IMR-90 (cell line): ENCODE measurements around the gene PNMA8A. TPM values are rescaled to one million over a fixed set of nuclear protein-coding genes. Genes with fewer than 3 reads are reported as not detected.

Experiments used
- ATAC-seq: fragments of 200-7000 bp; cut with Tn5 transposase; 2 replicates; pipeline ENCODE4 v1.9.1; 2020; ENCODE audit warnings: low read depth, mild to moderate bottlenecking, moderate library complexity
- BruUV-seq: library from RNA; stranded (reverse); fragments of 400-500 nt; replicated peaks from 2 replicates; lab custom pipeline; 2021; lab: Mats Ljungman, UMichigan
- CTCF ChIA-PET: fragments of 300-600 bp; formaldehyde crosslinking; extraction: SDS; loops from one replicate; lab custom pipeline; 2021; ENCODE audit warnings: antibody characterized with exemption; lab: Yijun Ruan, JAX
- POLR2A ChIA-PET: fragments of 300-600 bp; sonication (Branson Sonifier 250); formaldehyde crosslinking; loops from one replicate; lab custom pipeline; 2022; ENCODE audit warnings: antibody characterized with exemption; ENCODE audit not compliant: unreplicated experiment; lab: Charles Lee
- DNase-seq: peaks from one replicate; pipeline ENCODE4 v3.0.0; 2013
- H2AFZ ChIP-seq: replicated peaks from 2 replicates; pipeline ENCODE3; 2013; ENCODE audit warnings: low read length, mild to moderate bottlenecking; ENCODE audit not compliant: poor library complexity
- H2AK5ac ChIP-seq: 2 replicates; pipeline ENCODE4 v1.6.1; 2013; ENCODE audit warnings: low read depth, low read length, inconsistent platforms
- H2AK9ac ChIP-seq: replicated peaks from 2 replicates; pipeline ENCODE3; 2013; ENCODE audit warnings: mild to moderate bottlenecking, low read depth, low read length, moderate library complexity; ENCODE audit not compliant: poor library complexity
- H2BK120ac ChIP-seq: 2 replicates; pipeline ENCODE4 v1.6.1; 2013; ENCODE audit warnings: low read depth, low read length, inconsistent platforms
- H2BK15ac ChIP-seq: 3 replicates; pipeline ENCODE4 v1.6.1; 2013; ENCODE audit warnings: low read depth, low read length, inconsistent platforms
- H2BK20ac ChIP-seq: 2 replicates; pipeline ENCODE4 v1.6.1; 2013; ENCODE audit warnings: low read depth, mild to moderate bottlenecking, inconsistent platforms, low read length, moderate library complexity
- H2BK5ac ChIP-seq: 2 replicates; pipeline ENCODE4 v1.6.1; 2013; ENCODE audit warnings: mild to moderate bottlenecking, low read depth, low read length, inconsistent platforms; ENCODE audit not compliant: poor library complexity, severe bottlenecking
- H3K14ac ChIP-seq: replicated peaks from 2 replicates; pipeline ENCODE4 v1.6.1; 2013; ENCODE audit warnings: low read depth, low read length, inconsistent platforms
- H3K18ac ChIP-seq: 2 replicates; pipeline ENCODE4 v1.6.1; 2013; ENCODE audit warnings: low read depth, low read length, control low read depth
- H3K23ac ChIP-seq: 2 replicates; pipeline ENCODE4 v1.6.1; 2013; ENCODE audit warnings: low read depth, low read length, inconsistent platforms
- H3K27ac ChIP-seq: 2 replicates; pipeline ENCODE4 v1.5.1; 2013; ENCODE audit warnings: mild to moderate bottlenecking, control low read depth, low read length; ENCODE audit not compliant: insufficient read depth
- H3K27me3 ChIP-seq: 2 replicates; pipeline ENCODE4 v1.6.1; 2013; ENCODE audit warnings: low read length; ENCODE audit not compliant: control insufficient read depth, insufficient read depth
- H3K36me3 ChIP-seq: 2 replicates; pipeline ENCODE4 v1.6.1; 2013; ENCODE audit warnings: low read length, mixed read lengths; ENCODE audit not compliant: control insufficient read depth, insufficient read depth
- H3K4ac ChIP-seq: 2 replicates; pipeline ENCODE4 v1.6.1; 2013; ENCODE audit warnings: low read depth, low read length, inconsistent platforms
- H3K4me1 ChIP-seq: 2 replicates; pipeline ENCODE4 v1.6.1; 2013; ENCODE audit warnings: low read length, mixed read lengths; ENCODE audit not compliant: control insufficient read depth, insufficient read depth
- H3K4me2 ChIP-seq: 2 replicates; pipeline ENCODE4 v1.6.1; 2013; ENCODE audit warnings: low read depth, mild to moderate bottlenecking, control low read depth, low read length, moderate library complexity
- H3K4me3 ChIP-seq: 2 replicates; pipeline ENCODE4 v1.5.1; 2013; ENCODE audit warnings: low read depth, mild to moderate bottlenecking, control low read depth, low read length, moderate library complexity; ENCODE audit not compliant: insufficient read depth
- H3K56ac ChIP-seq: 2 replicates; pipeline ENCODE4 v1.6.1; 2013; ENCODE audit warnings: low read length, inconsistent platforms; ENCODE audit not compliant: insufficient read depth; ENCODE audit errors: extremely low read depth
- H3K79me1 ChIP-seq, 2 experiments: 2 replicates each; pipeline ENCODE4 v1.6.1; 2013; ENCODE audit warnings: low read length in 2 of 2, inconsistent platforms in 1 of 2, low read depth in 1 of 2
- H3K9ac ChIP-seq: 2 replicates; pipeline ENCODE4 v1.6.1; 2013; ENCODE audit warnings: low read depth, low read length, control low read depth
- H3K9me1 ChIP-seq: 2 replicates; pipeline ENCODE4 v1.6.1; 2013; ENCODE audit warnings: low read length, inconsistent platforms; ENCODE audit not compliant: insufficient read depth
- H3K9me3 ChIP-seq: 2 replicates; pipeline ENCODE4 v1.6.1; 2013; ENCODE audit warnings: low read length; ENCODE audit not compliant: control insufficient read depth, insufficient read depth
- H4K20me1 ChIP-seq: 2 replicates; pipeline ENCODE4 v1.6.1; 2013; ENCODE audit warnings: low read length, inconsistent platforms; ENCODE audit not compliant: insufficient read depth
- H4K5ac ChIP-seq: 2 replicates; pipeline ENCODE4 v1.6.1; 2013; ENCODE audit warnings: mild to moderate bottlenecking, low read depth, low read length, control low read depth
- H4K8ac ChIP-seq, 2 experiments: 2 replicates each; pipeline ENCODE4 v1.6.1; 2013; ENCODE audit warnings: low read depth in 2 of 2, low read length in 2 of 2, control low read depth in 1 of 2, inconsistent platforms in 1 of 2
- H4K91ac ChIP-seq: 2 replicates; pipeline ENCODE4 v1.6.1; 2013; ENCODE audit warnings: low read depth, low read length, inconsistent platforms; ENCODE audit not compliant: insufficient read depth
- BHLHE40 ChIP-seq: fragments of 150-350 bp; IDR thresholded peaks from 2 replicates; pipeline ENCODE4 v1.6.1; 2016; ENCODE audit warnings: mild to moderate bottlenecking, low read depth, low read length
- CHD1 ChIP-seq: IDR thresholded peaks from 2 replicates; pipeline ENCODE4 v1.6.1; 2012; ENCODE audit warnings: low read depth, low read length, improper control_type of control experiment
- CTCF ChIP-seq: conservative IDR thresholded peaks from 2 replicates; pipeline ENCODE4 v1.5.1; 2012; ENCODE audit warnings: mild to moderate bottlenecking, low read depth, low read length, improper control_type of control experiment
- ELK1 ChIP-seq: fragments of 150-350 bp; IDR thresholded peaks from 2 replicates; pipeline ENCODE4 v1.6.1; 2016; ENCODE audit warnings: low read depth, mild to moderate bottlenecking, low read length, moderate library complexity, borderline replicate concordance
- FOS ChIP-seq: fragments of 150-350 bp; IDR thresholded peaks from 2 replicates; pipeline ENCODE4 v1.6.1; 2016; ENCODE audit warnings: low read depth, low read length
- MAFK ChIP-seq: IDR thresholded peaks from 2 replicates; pipeline ENCODE4 v1.6.1; 2012; ENCODE audit warnings: low read depth, low read length, improper control_type of control experiment
- MAZ ChIP-seq: IDR thresholded peaks from 2 replicates; pipeline ENCODE4 v1.6.1; 2012; ENCODE audit warnings: low read depth, mild to moderate bottlenecking, low read length, improper control_type of control experiment, moderate library complexity, borderline replicate concordance
- MXI1 ChIP-seq: IDR thresholded peaks from 2 replicates; pipeline ENCODE4 v1.6.1; 2012; ENCODE audit warnings: low read depth, mild to moderate bottlenecking, low read length, moderate library complexity, borderline replicate concordance
- NFE2L2 ChIP-seq: fragments of 150-350 bp; IDR thresholded peaks from 2 replicates; pipeline ENCODE4 v1.6.1; 2016; ENCODE audit warnings: low read depth, mild to moderate bottlenecking, low read length
- POLR2A ChIP-seq: IDR thresholded peaks from 2 replicates; pipeline ENCODE4 v1.6.1; 2012; ENCODE audit warnings: mild to moderate bottlenecking, low read depth, low read length
- RAD21 ChIP-seq: IDR thresholded peaks from 2 replicates; pipeline ENCODE4 v1.6.1; 2012; ENCODE audit warnings: low read length, improper control_type of control experiment
- RCOR1 ChIP-seq: IDR thresholded peaks from 2 replicates; pipeline ENCODE4 v1.6.1; 2012; ENCODE audit warnings: mild to moderate bottlenecking, low read length, improper control_type of control experiment; ENCODE audit not compliant: insufficient replicate concordance
- RFX5 ChIP-seq: IDR thresholded peaks from 2 replicates; pipeline ENCODE4 v1.8.0; 2012; ENCODE audit warnings: low read depth, mild to moderate bottlenecking, low read length, moderate library complexity
- SMC3 ChIP-seq: fragments of 150-350 bp; IDR thresholded peaks from 2 replicates; pipeline ENCODE4 v1.6.1; 2016; ENCODE audit warnings: low read depth, mild to moderate bottlenecking, antibody characterized with exemption, low read length, moderate library complexity
- USF2 ChIP-seq: fragments of 150-350 bp; IDR thresholded peaks from 2 replicates; pipeline ENCODE4 v1.6.1; 2017; ENCODE audit warnings: mild to moderate bottlenecking, antibody characterized with exemption, low read length, low read depth
- WGBS, 2 experiments: methylation state at CpG; one replicate each; pipeline versions ENCODE4 v1.1.5 to v1.1.7; 2013; ENCODE audit warnings: missing lambda C conversion rate in 2 of 2; ENCODE audit not compliant: insufficient read length in 1 of 2; ENCODE audit errors: extremely low coverage in 2 of 2; 5-methylcytosine and 5-hydroxymethylcytosine counted together
- dilution Hi-C: fragments of 300-500 bp; cut with HindIII; formaldehyde crosslinking; loops from one replicate; pipeline ENCODE4 v1.14.3; 2018; ENCODE audit warnings: low sequenced_read_pairs; ENCODE audit not compliant: unreplicated experiment
- in situ Hi-C: fragments of 300-500 bp; cut with MboI; formaldehyde crosslinking; loops from 3 replicates; pipeline ENCODE4 v1.14.3; 2019; ENCODE audit warnings: low sequenced_read_pairs, inconsistent platforms, mixed read lengths
- intact Hi-C: fragments of 100-400 bp; cut with micrococcal nuclease; formaldehyde crosslinking; loops from 2 replicates; pipeline ENCODE4 v1.10.0; 2022
- polyA plus RNA-seq, 3 experiments: library from polyadenylated mRNA; depleted of rRNA; stranded (reverse); fragments of >200 nt; gene quantifications; 2 replicates each; pipeline ENCODE4 v1.2.3, GENCODE V29; 2012; ENCODE audit warnings: low replicate concordance in 1 of 3
- total RNA-seq: library from RNA; depleted of rRNA; stranded (reverse); fragments of >200 nt; gene quantifications from 2 replicates; pipeline ENCODE4 v1.2.3, GENCODE V29; 2012

Gene PNMA8A
- total and polyA plus RNA-seq, 2 of the 4 experiments (the other 2 are of a cell fraction) = 0.77 to 0.90 TPM

- H3K4me3 ChIP-seq = no peak overlapping the region
- dilution Hi-C loops = no loop called here
Observed at GRCh38 chr19:46502891-46503290, 31.5 kb upstream of the PNMA8A start.

More at GRCh38 chr19:46502891-46503290, 31.5 kb upstream of the PNMA8A start:
- no peak overlapping the region for H4K8ac ChIP-seq
- DNase-seq (no peak), ATAC-seq (no peak)
- H2BK120ac ChIP-seq = no peak overlapping the region
- CTCF ChIA-PET = no interaction called here
- H2AK9ac ChIP-seq = no peak overlapping the region
- 88% methylated on average over 2 of the region's 5 CpGs; no CpG with 5 or more reads in 1 of the 2 experiments for WGBS, 2 experiments
- H2BK15ac ChIP-seq = no peak overlapping the region
- H2AK5ac ChIP-seq = no peak overlapping the region
- H2AFZ ChIP-seq = no peak overlapping the region
- H3K23ac ChIP-seq = no peak overlapping the region
- no peaks in the 10 kb centered on the region for H4K20me1 ChIP-seq
- H3K56ac ChIP-seq = no peak overlapping the region
- no peak overlapping the region for H3K27ac ChIP-seq
- no peak overlapping the region for H2BK20ac ChIP-seq
- H3K9me1 ChIP-seq = no peaks in the 10 kb centered on the region
- no peaks in the 10 kb centered on the region for H3K4me1 ChIP-seq
- peaks cover 5% of the 10 kb centered on the region for H3K9me3 ChIP-seq
- H3K4ac ChIP-seq = no peak overlapping the region
- no peak overlapping the region for H3K9ac ChIP-seq
- BruUV-seq = no TSS peak
- no peak overlapping the region for H4K91ac ChIP-seq
- intact Hi-C loops (no loop called here), in situ Hi-C loops (no loop called here)
- no peak overlapping the region for H2BK5ac ChIP-seq
- H3K18ac ChIP-seq = no peak overlapping the region
- TF ChIP-seq ELK1 (no peak), CHD1 (no peak), CTCF (no peak), NFE2L2 (no peak), MXI1 (no peak), BHLHE40 (no peak), POLR2A (no peak), SMC3 (no peak), USF2 (no peak), RAD21 (no peak), RCOR1 (no peak), FOS (no peak), RFX5 (no peak), MAFK (no peak), MAZ (no peak)
- no peaks in the 10 kb centered on the region for H3K79me1 ChIP-seq
- no peak overlapping the region for H3K4me2 ChIP-seq
- H3K27me3 ChIP-seq = peaks cover 21% of the 10 kb centered on the region
- no peak overlapping the region for H3K14ac ChIP-seq
- H4K5ac ChIP-seq = no peak overlapping the region
- no peaks in the 10 kb centered on the region for H3K36me3 ChIP-seq
- POLR2A ChIA-PET = no interaction called here
